Bronchial epithelial cell (primary cell): Measurements from ENCODE around the gene TXNL4A. TPM values are rescaled to one million over a fixed set of nuclear protein-coding genes. Genes with fewer than 3 reads are reported as not detected.

ENCODE experiments used
- DNase-seq: peaks from one replicate; pipeline ENCODE4 v3.0.0-alpha.2; 2010; ENCODE audit warnings: low read depth
- FAIRE-seq: peaks from 2 replicates; lab custom pipeline; 2011; peaks lifted over from hg19 to GRCh38; lab: Jason Lieb, UNC
- H3K27me3 ChIP-seq: 2 replicates; pipeline ENCODE4 v1.5.1; 2011; ENCODE audit warnings: low read length; ENCODE audit not compliant: control insufficient read depth, insufficient read depth
- H3K36me3 ChIP-seq: 2 replicates; pipeline ENCODE4 v1.5.1; 2011; ENCODE audit warnings: low read length; ENCODE audit not compliant: control insufficient read depth, insufficient read depth
- H3K4me3 ChIP-seq: 2 replicates; pipeline ENCODE4 v1.5.1; 2011; ENCODE audit warnings: mild to moderate bottlenecking, low read depth, low read length, control low read depth
- total RNA-seq: library from RNA; depleted of rRNA; stranded (reverse); fragments of >200 nt; gene quantifications from 2 replicates; pipeline ENCODE4 v1.2.1, GENCODE V29; 2014
- TF ChIP-seq, protein P1 (sequence below): IDR thresholded peaks from 2 replicates; pipeline ENCODE4 v1.5.1; 2011; ENCODE audit warnings: mild to moderate bottlenecking, moderate library complexity, low read length, control low read depth, inconsistent platforms; ENCODE audit not compliant: insufficient read depth, severe bottlenecking

The TXNL4A gene
- total RNA-seq, 1 donor from 2014 or later, result 44.0 TPM

DNA sequence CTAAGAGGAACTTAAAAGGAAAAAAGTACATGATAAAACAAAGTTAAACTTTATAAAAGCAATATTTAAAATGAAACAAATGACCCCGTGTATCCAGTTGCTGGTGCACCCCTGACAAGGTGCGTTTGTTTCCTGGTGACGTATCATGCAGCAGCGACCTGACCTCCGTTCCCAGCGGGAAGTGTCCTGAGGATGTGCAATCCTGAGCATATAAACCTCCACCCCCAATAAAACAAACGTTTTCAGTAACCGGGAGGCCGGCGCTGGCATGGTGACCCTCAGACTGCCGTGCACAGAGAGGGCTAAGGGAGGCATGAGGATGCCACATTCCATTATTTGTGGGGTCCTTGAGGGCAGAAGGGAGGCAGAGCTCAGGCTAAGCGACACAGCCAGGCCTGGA, 51.7 kb downstream of the TXNL4A start:
- no peak for FAIRE-seq
- TF ChIP-seq, protein P1, sequence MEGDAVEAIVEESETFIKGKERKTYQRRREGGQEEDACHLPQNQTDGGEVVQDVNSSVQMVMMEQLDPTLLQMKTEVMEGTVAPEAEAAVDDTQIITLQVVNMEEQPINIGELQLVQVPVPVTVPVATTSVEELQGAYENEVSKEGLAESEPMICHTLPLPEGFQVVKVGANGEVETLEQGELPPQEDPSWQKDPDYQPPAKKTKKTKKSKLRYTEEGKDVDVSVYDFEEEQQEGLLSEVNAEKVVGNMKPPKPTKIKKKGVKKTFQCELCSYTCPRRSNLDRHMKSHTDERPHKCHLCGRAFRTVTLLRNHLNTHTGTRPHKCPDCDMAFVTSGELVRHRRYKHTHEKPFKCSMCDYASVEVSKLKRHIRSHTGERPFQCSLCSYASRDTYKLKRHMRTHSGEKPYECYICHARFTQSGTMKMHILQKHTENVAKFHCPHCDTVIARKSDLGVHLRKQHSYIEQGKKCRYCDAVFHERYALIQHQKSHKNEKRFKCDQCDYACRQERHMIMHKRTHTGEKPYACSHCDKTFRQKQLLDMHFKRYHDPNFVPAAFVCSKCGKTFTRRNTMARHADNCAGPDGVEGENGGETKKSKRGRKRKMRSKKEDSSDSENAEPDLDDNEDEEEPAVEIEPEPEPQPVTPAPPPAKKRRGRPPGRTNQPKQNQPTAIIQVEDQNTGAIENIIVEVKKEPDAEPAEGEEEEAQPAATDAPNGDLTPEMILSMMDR, result no peak
- no peak for DNase-seq
- Histone ChIP-seq H3K36me3 (peaks cover 21% of the 10 kb centered on the region), H3K27me3 (no peaks in the 10 kb centered on the region), H3K4me3 (no peak overlapping the region)

DNA sequence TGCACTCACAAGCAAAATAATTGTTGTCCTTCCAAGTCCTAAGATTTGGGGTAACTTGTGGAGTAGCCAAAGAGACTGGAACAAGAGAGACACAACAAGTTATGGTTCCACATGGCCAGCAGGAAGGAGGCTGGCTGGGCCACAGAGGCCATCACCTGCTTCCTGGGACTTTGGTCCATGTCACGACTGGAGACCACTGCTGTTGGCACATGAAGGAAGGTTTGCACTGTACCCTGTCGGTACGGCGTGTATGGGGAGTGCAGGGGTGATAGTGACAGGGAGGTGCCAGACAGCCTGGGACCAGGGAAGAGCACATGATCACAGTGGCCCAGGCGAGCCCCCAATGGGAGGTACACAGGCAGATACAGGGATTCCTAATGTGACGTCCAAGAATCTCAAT, 52.4 kb downstream of the TXNL4A start:
- Histone ChIP-seq H3K27me3 (no peaks in the 10 kb centered on the region), H3K36me3 (peaks cover 20% of the 10 kb centered on the region), H3K4me3 (no peak overlapping the region)
- TF ChIP-seq, protein P1, result no peak
- DNase-seq, result no peak
- no peak for FAIRE-seq

DNA sequence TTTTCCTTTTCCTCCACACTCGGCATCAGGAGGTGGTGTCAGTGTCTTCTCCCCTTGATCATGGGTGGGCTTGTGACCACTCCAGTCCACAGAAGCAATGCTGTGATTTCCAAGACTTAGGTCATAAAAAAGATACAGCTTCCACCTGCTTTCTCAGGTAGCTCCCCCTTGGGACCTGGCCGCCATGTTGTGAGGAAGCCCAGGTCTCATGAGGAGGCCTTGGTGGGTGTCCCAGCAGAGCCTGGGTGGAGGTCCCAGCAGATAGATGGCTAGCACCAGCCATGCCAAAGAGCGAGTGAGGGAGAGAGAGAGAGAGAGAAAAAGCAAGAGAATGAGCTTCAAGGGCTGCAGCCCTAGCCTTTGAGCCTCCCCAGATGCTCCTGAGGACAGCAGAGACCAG, 52.9 kb downstream of the TXNL4A start:
- H3K36me3 ChIP-seq, result peaks cover 17% of the 10 kb centered on the region

DNA sequence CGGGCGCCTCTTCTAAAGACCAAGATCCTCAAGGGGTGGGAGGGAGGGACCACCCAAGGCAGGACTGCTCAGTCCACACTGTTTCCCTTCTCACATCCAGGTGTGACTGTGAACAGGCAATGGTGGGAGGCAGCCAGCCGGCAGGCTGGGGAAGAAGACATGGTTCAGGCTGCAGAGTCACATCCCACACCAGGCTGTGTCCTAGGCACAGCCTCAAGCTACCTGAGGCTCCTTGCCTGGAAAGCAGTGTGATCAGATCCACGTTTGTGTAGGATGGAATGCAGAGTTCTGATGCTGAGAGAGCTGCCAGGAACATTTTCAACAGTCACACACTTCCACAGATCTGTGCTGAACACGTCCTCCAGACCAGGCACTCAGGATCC, 53.3 kb downstream of the TXNL4A start:
- Histone ChIP-seq H3K36me3 (peaks cover 16% of the 10 kb centered on the region), H3K4me3 (no peak overlapping the region), H3K27me3 (no peaks in the 10 kb centered on the region)
- FAIRE-seq (no peak), DNase-seq (no peak)
- TF ChIP-seq, protein P1, result no peak

More for the DNA sequence above, 52.9 kb downstream of the TXNL4A start:
- FAIRE-seq, result no peak
- TF ChIP-seq, protein P1, result no peak
- Histone ChIP-seq H3K27me3 (no peaks in the 10 kb centered on the region), H3K4me3 (no peak overlapping the region)
- DNase-seq, result no peak

DNA sequence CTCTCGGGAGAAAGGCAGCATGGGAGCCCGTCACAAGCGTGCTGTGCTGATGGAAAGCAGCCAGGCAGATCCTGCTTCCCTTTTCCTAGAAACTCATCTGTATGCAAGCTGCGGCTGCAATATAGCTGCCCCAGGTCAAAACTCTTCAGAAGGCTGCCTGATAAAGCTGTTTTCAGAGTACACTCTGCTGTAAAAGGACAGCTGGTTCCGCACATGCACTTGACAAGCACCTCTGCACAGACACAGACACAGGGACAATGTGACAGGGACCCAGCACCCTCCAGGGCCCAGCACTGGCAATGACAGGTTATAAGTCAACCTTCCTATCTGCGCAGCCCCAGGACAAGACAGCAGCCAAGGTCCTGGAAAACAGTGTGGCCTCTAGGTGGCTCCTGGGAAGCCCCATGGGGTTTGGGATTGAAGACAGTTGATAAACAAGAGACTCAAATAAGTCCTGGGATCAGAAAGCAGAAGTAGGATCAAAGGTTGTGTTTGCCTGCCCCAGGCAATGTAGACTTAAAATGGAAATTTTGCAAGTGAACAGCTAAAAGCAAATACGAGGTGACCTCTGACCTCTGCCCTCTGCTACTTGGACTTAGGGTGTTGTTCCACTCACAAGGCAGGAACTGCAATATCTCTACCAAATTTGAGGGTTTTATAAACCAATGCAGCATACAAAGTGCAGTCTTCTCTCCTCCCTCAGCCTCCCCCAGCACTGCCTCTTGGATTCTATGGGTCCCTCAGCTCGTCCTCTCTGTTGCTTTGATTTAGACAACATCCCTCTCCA, 53.9 kb downstream of the TXNL4A start:
- TF ChIP-seq, protein P1, result no peak
- Histone ChIP-seq H3K36me3 (peaks cover 16% of the 10 kb centered on the region), H3K27me3 (no peaks in the 10 kb centered on the region), H3K4me3 (no peak overlapping the region)
- no peak for FAIRE-seq
- no peak for DNase-seq

DNA sequence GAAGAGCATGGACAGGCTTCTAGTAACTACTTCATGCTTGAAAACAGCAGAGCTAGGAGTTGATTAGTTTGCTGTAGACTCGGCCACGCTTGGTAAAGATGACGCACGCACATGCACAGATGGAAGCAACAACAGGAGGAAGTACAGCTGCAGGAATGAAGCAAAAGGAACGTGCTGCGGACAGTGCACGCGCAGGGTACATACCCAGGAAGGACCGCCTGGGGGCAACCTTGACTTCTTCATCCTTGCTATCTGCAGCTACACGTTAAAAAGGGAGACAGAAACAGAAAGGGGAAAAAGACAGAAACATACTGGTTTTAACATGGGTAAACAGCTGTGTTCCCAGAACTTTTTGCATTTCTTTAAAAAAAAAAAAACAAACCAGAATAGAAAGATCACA, 54.6 kb downstream of the TXNL4A start:
- Histone ChIP-seq H3K4me3 (no peak overlapping the region), H3K36me3 (peaks cover 16% of the 10 kb centered on the region), H3K27me3 (no peaks in the 10 kb centered on the region)
- no peak for DNase-seq
- no peak for FAIRE-seq
- TF ChIP-seq, protein P1, result no peak
